Peyer's patch (tissue), 4 donors: ENCODE measurements around the gene MATK.

Experiments used
- CTCF ChIP-seq, 6 experiments: fragments of 450-650 bp in 4 of 6; fragments of 200-600 bp in 2 of 6; sonication (generic) in 1 of 6; IDR thresholded peaks; one replicate each; pipeline ENCODE4 v1.5.1; 2017 to 2019; ENCODE audit warnings: antibody characterized with exemption in 6 of 6, mild to moderate bottlenecking in 3 of 6, moderate library complexity in 1 of 6
- POLR2A ChIP-seq, 2 donors: fragments of 450-650 bp; IDR thresholded peaks; one replicate each; pipeline ENCODE4 v1.5.1; 2017; ENCODE audit warnings: antibody characterized with exemption in 2 of 2, mild to moderate bottlenecking in 2 of 2, moderate library complexity in 2 of 2

- no peak for TF ChIP-seq POLR2A (IDR thresholded peaks at IDR 0.05)
- no peak for TF ChIP-seq CTCF (IDR thresholded peaks at IDR 0.05)
Observed at GRCh38 chr19:3767050-3767449, 19.1 kb downstream of the MATK start.
